OCI-LY1 (cell line): ENCODE data around the gene DTNB.

ENCODE experiments used
- H2AFZ ChIP-seq: fragments of 200-600 bp; sonication (generic), shearing (Covaris generic); 2 replicates; pipeline ENCODE4 v1.6.0; 2014; ENCODE audit warnings: antibody characterized with exemption, mild to moderate bottlenecking, low read length
- H3F3A ChIP-seq: fragments of 200-600 bp; sonication (generic), shearing (Covaris generic); 2 replicates; pipeline ENCODE4 v1.6.0; 2014; ENCODE audit warnings: mild to moderate bottlenecking, antibody characterized with exemption, low read length, moderate library complexity; ENCODE audit not compliant: insufficient read depth
- H3K27ac ChIP-seq: fragments of 200-600 bp; sonication (generic); 2 replicates; pipeline ENCODE4 v1.5.1; 2014; ENCODE audit warnings: low read length, mixed run types, mild to moderate bottlenecking, low read depth; ENCODE audit not compliant: poor library complexity, severe bottlenecking
- H3K27me3 ChIP-seq: fragments of 200-600 bp; sonication (generic); 2 replicates; pipeline ENCODE4 v1.6.0; 2014; ENCODE audit warnings: antibody characterized with exemption, mild to moderate bottlenecking, low read length, moderate library complexity; ENCODE audit not compliant: insufficient read depth
- H3K36me3 ChIP-seq: fragments of 200-600 bp; sonication (generic); 2 replicates; pipeline ENCODE4 v1.6.1; 2014; ENCODE audit warnings: mild to moderate bottlenecking, antibody characterized with exemption, low read length, moderate library complexity, mixed read lengths; ENCODE audit not compliant: insufficient read depth
- H3K4me1 ChIP-seq: fragments of 200-600 bp; sonication (generic); 2 replicates; pipeline ENCODE4 v1.5.1; 2014; ENCODE audit warnings: mild to moderate bottlenecking, low read length, moderate library complexity; ENCODE audit not compliant: insufficient read depth, severe bottlenecking
- H3K4me2 ChIP-seq: fragments of 200-600 bp; sonication (generic), shearing (Covaris generic); 2 replicates; pipeline ENCODE4 v1.6.1; 2014; ENCODE audit warnings: low read length
- H3K4me3 ChIP-seq: fragments of 200-600 bp; sonication (generic); 2 replicates; pipeline ENCODE4 v1.5.1; 2014; ENCODE audit warnings: low read length, low read depth, mild to moderate bottlenecking, mixed read lengths; ENCODE audit not compliant: poor library complexity, severe bottlenecking
- H3K79me2 ChIP-seq: fragments of 200-600 bp; shearing (Covaris generic); 2 replicates; pipeline ENCODE4 v1.6.1; 2016; ENCODE audit warnings: mixed run types, low read length, mixed read lengths; ENCODE audit not compliant: insufficient read depth
- H3K9ac ChIP-seq: fragments of 200-600 bp; sonication (generic), shearing (Covaris generic); 2 replicates; pipeline ENCODE4 v1.6.1; 2014; ENCODE audit warnings: mild to moderate bottlenecking, low read length, mixed read lengths
- H3K9me2 ChIP-seq: fragments of 200-600 bp; sonication (generic), shearing (Covaris generic); 2 replicates; pipeline ENCODE4 v1.6.1; 2014; ENCODE audit warnings: low read depth, mild to moderate bottlenecking, low read length, mixed read lengths
- H3K9me3 ChIP-seq: fragments of 200-600 bp; shearing (Covaris generic); 2 replicates; pipeline ENCODE4 v1.6.1; 2014; ENCODE audit warnings: low read length, mixed read lengths
- H4K20me1 ChIP-seq: fragments of 200-600 bp; sonication (generic), shearing (Covaris generic); 2 replicates; pipeline ENCODE4 v1.6.0; 2016; ENCODE audit warnings: mild to moderate bottlenecking, low read length; ENCODE audit not compliant: insufficient read depth
- CTCF ChIP-seq: fragments of 200-600 bp; sonication (generic), shearing (Covaris generic); IDR thresholded peaks from 2 replicates; pipeline ENCODE4 v1.5.1; 2017; ENCODE audit warnings: mild to moderate bottlenecking, antibody characterized with exemption, low read length, moderate library complexity, mixed read lengths
- EZH2 ChIP-seq: fragments of 200-600 bp; sonication (generic), shearing (Covaris generic); IDR thresholded peaks from 2 replicates; pipeline ENCODE4 v1.8.0; 2017; ENCODE audit warnings: borderline replicate concordance, mixed run types, mild to moderate bottlenecking, antibody characterized with exemption, low read length, moderate library complexity, mixed read lengths

Gene DTNB

GRCh38 chr2:25589676-25590205 lies 83.6 kb downstream of the DTNB start:
- H3K9me3 ChIP-seq: no peaks in the 10 kb centered on the region
- no peaks in the 10 kb centered on the region for H3K79me2 ChIP-seq
- no peaks in the 10 kb centered on the region for H3K36me3 ChIP-seq
- no peaks in the 10 kb centered on the region for H3K27me3 ChIP-seq
- no peak overlapping the region for H3K27ac ChIP-seq
- H3K4me1 ChIP-seq: no peaks in the 10 kb centered on the region
- TF ChIP-seq CTCF (no peak), EZH2 (no peak)
- no peaks in the 10 kb centered on the region for H3F3A ChIP-seq
- H2AFZ ChIP-seq: no peak overlapping the region
- H3K4me3 ChIP-seq: no peak overlapping the region
- H3K9me2 ChIP-seq: no peaks in the 10 kb centered on the region
- no peak overlapping the region for H3K4me2 ChIP-seq
- H4K20me1 ChIP-seq: no peaks in the 10 kb centered on the region
- no peak overlapping the region for H3K9ac ChIP-seq

- TF ChIP-seq EZH2 (no peak), CTCF (no peak)
- H3K9me3 ChIP-seq: no peaks in the 10 kb centered on the region
- no peaks in the 10 kb centered on the region for H3K4me1 ChIP-seq
- no peaks in the 10 kb centered on the region for H3F3A ChIP-seq
- H3K79me2 ChIP-seq: no peaks in the 10 kb centered on the region
- no peak overlapping the region for H3K4me2 ChIP-seq
- no peak overlapping the region for H3K9ac ChIP-seq
- no peak overlapping the region for H2AFZ ChIP-seq
- H3K27me3 ChIP-seq: no peaks in the 10 kb centered on the region
- no peaks in the 10 kb centered on the region for H4K20me1 ChIP-seq
- H3K9me2 ChIP-seq: no peaks in the 10 kb centered on the region
- H3K27ac ChIP-seq: no peak overlapping the region
- no peak overlapping the region for H3K4me3 ChIP-seq
- no peaks in the 10 kb centered on the region for H3K36me3 ChIP-seq
Observed at GRCh38 chr2:25588576-25588975, 84.8 kb downstream of the DTNB start.

- Histone ChIP-seq H3K4me1 (peaks cover 2% of the 10 kb centered on the region), H3K4me2 (no peak overlapping the region), H3F3A (no peaks in the 10 kb centered on the region), H3K9me3 (no peaks in the 10 kb centered on the region), H3K27ac (no peak overlapping the region), H3K79me2 (no peaks in the 10 kb centered on the region), H3K4me3 (no peak overlapping the region), H3K9ac (no peak overlapping the region), H3K9me2 (no peaks in the 10 kb centered on the region), H3K27me3 (no peaks in the 10 kb centered on the region), H3K36me3 (no peaks in the 10 kb centered on the region), H4K20me1 (no peaks in the 10 kb centered on the region), H2AFZ (no peak overlapping the region)
- TF ChIP-seq CTCF (no peak), EZH2 (no peak)
Observed at GRCh38 chr2:25587361-25587760, 86.0 kb downstream of the DTNB start.
